ENCODE results near the gene PTPRR.

PTPRR gene

GRCh38 chr12:70907412-70907811 lies 13.1 kb downstream of the PTPRR start:
- TF ChIP-seq FOXP2 (optimal IDR thresholded peaks at IDR 0.05; ENCODE audit: borderline replicate concordance, extremely low read depth, extremely low read length, insufficient read depth) = no peak
- no peak for TF ChIP-seq TAF1 (IDR thresholded peaks at IDR 0.05; ENCODE audit: borderline replicate concordance, insufficient read depth, low read length)
- TF ChIP-seq REST (IDR thresholded peaks at IDR 0.05; ENCODE audit: insufficient read depth in 1 of 2, low read depth in 2 of 2, low read length in 2 of 2) = no peak
- TF ChIP-seq SIN3A (IDR thresholded peaks at IDR 0.05; ENCODE audit: borderline replicate concordance, insufficient read depth, low read length) = no peak

- TF ChIP-seq TAF1 (IDR thresholded peaks at IDR 0.05; ENCODE audit: borderline replicate concordance, insufficient read depth, low read length) = no peak
- no peak for TF ChIP-seq REST (IDR thresholded peaks at IDR 0.05; ENCODE audit: insufficient read depth in 1 of 2, low read depth in 2 of 2, low read length in 2 of 2)
- no peak for TF ChIP-seq POLR2AphosphoS5 (IDR thresholded peaks at IDR 0.05; ENCODE audit: low read depth, low read length)
- no peak for TF ChIP-seq FOXP2 (optimal IDR thresholded peaks at IDR 0.05; ENCODE audit: borderline replicate concordance, extremely low read depth, extremely low read length, insufficient read depth)
- no peak for TF ChIP-seq SIN3A (IDR thresholded peaks at IDR 0.05; ENCODE audit: borderline replicate concordance, insufficient read depth, low read length)
Measured at GRCh38 chr12:70895956-70896355, 24.6 kb downstream of the PTPRR start.

GRCh38 chr12:70892593-70892992 lies 27.9 kb downstream of the PTPRR start:
- TF ChIP-seq SIN3A (IDR thresholded peaks at IDR 0.05; ENCODE audit: borderline replicate concordance, insufficient read depth, low read length) (no peak), POLR2AphosphoS5 (IDR thresholded peaks at IDR 0.05; ENCODE audit: low read depth, low read length) (no peak), TAF1 (IDR thresholded peaks at IDR 0.05; ENCODE audit: borderline replicate concordance, insufficient read depth, low read length) (no peak), FOXP2 (optimal IDR thresholded peaks at IDR 0.05; ENCODE audit: borderline replicate concordance, extremely low read depth, extremely low read length, insufficient read depth) (no peak), REST (IDR thresholded peaks at IDR 0.05; ENCODE audit: insufficient read depth in 1 of 2, low read depth in 2 of 2, low read length in 2 of 2) (no peak)

- TF ChIP-seq SIN3A (IDR thresholded peaks at IDR 0.05; ENCODE audit: borderline replicate concordance, insufficient read depth, low read length) = no peak
- TF ChIP-seq FOXP2 (optimal IDR thresholded peaks at IDR 0.05; ENCODE audit: borderline replicate concordance, extremely low read depth, extremely low read length, insufficient read depth) = no peak
- no peak for TF ChIP-seq REST (IDR thresholded peaks at IDR 0.05; ENCODE audit: insufficient read depth in 1 of 2, low read depth in 2 of 2, low read length in 2 of 2)
- no peak for TF ChIP-seq TAF1 (IDR thresholded peaks at IDR 0.05; ENCODE audit: borderline replicate concordance, insufficient read depth, low read length)
Measured at GRCh38 chr12:70890895-70891832, 29.4 kb downstream of the PTPRR start.
